ENCODE measurements around the gene RETREG3. TPM values are rescaled to one million over a fixed set of nuclear protein-coding genes. Genes with fewer than 3 reads are reported as not detected.

Gene RETREG3
- total and polyA plus RNA-seq, 9 of the 15 experiments (the other 6 are each of a cell fraction or from before 2014, with no cell fraction given) = 4.1 to 39.0 (median 16.9) TPM

GRCh38 chr17:42657824-42658588 is 48.8 kb upstream of the RETREG3 start:
- no peak overlapping the region for H3K27ac ChIP-seq (ENCODE audit: extremely low read depth, low read depth, low read length)
- H3K4me2 ChIP-seq (ENCODE audit: insufficient read depth, low read length) = no peak overlapping the region
- no peak overlapping the region for H3K9ac ChIP-seq (ENCODE audit: insufficient read depth in 1 of 2, low read depth in 2 of 2, low read length in 2 of 2)
- H4K20me1 ChIP-seq (replicated peaks; ENCODE audit: control insufficient read depth, insufficient read depth, low read length) = no peaks in the 10 kb centered on the region
- 77% methylated on average over 9 of the region's 9 CpGs for WGBS (ENCODE audit: insufficient coverage, low coverage, missing lambda C conversion rate)
- peaks cover 27 to 29% of the 10 kb centered on the region in 2 experiments for H3K4me1 ChIP-seq (replicated peaks in 1 of 2; ENCODE audit: control insufficient read depth in 2 of 2, insufficient read depth in 2 of 2, low read length in 2 of 2)
- H3K9me3 ChIP-seq (replicated peaks; ENCODE audit: control insufficient read depth, insufficient read depth, low read depth, low read length) = no peaks in the 10 kb centered on the region
- BruUV-seq (replicated peaks) = no TSS peak
- H2AFZ ChIP-seq (ENCODE audit: low read depth, low read length) = no peak overlapping the region
- H3K4me3 ChIP-seq = no peak overlapping the region
- H3K27me3 ChIP-seq (ENCODE audit: control insufficient read depth in 2 of 2, insufficient read depth in 2 of 2, low read length in 2 of 2) = no peaks in the 10 kb centered on the region
- FAIRE-seq (no peak), DNase-seq (ENCODE audit: extremely low read depth in 1 of 4, low spot score in 3 of 4) (no peak), ATAC-seq (no peak)
- POLR2A ChIA-PET = interaction anchor here (0.6 to 1.0 kb wide), 3 partner anchors 12 to 81 kb away, joined by 3 to 4 read pairs (median 3); no protein-coding TSS in a partner anchor
- no peaks in the 10 kb centered on the region for H3K36me3 ChIP-seq (ENCODE audit: control insufficient read depth, insufficient read depth, low read length)
- in situ Hi-C loops (cut with MboI) = no loop called here
- H3K79me2 ChIP-seq (ENCODE audit: control insufficient read depth, insufficient read depth, low read length) = no peaks in the 10 kb centered on the region
- H3K9me1 ChIP-seq (ENCODE audit: control insufficient read depth, insufficient read depth, low read length) = no peaks in the 10 kb centered on the region
- intact Hi-C loops (cut with micrococcal nuclease) = no loop called here
- CTCF ChIA-PET (ENCODE audit: low intra/inter-chr PET ratio) = no interaction called here
- no peak for TF ChIP-seq CSDE1 (IDR thresholded peaks at IDR 0.05)
- TF ChIP-seq SIN3B (IDR thresholded peaks at IDR 0.05; ENCODE audit: low read depth) = no peak
- no peak for TF ChIP-seq ZNF23 (CRISPR knock-in tag; IDR thresholded peaks at IDR 0.05)
- TF ChIP-seq JUNB (CRISPR knock-in tag; conservative IDR thresholded peaks at IDR 0.05) = no peak
- no peak for TF ChIP-seq RBM39 (optimal IDR thresholded peaks at IDR 0.05; ENCODE audit: low read depth, low read length)
- TF ChIP-seq ZNF407 (IDR thresholded peaks at IDR 0.05; ENCODE audit: low read depth) = no peak
- no peak for TF ChIP-seq NFRKB (IDR thresholded peaks at IDR 0.05; ENCODE audit: low read depth)
- no peak for TF ChIP-seq ZNF140 (CRISPR knock-in tag; IDR thresholded peaks at IDR 0.05)
- TF ChIP-seq KLF10 (CRISPR knock-in tag; IDR thresholded peaks at IDR 0.05) = no peak
- TF ChIP-seq ASH1L (IDR thresholded peaks at IDR 0.05; ENCODE audit: borderline replicate concordance, low read depth, partially characterized antibody) = no peak
- TF ChIP-seq GTF2A2 (tag; IDR thresholded peaks at IDR 0.05) = no peak
- TF ChIP-seq GABPA (tag; conservative IDR thresholded peaks at IDR 0.05; ENCODE audit: low read depth) = no peak
- no peak for TF ChIP-seq ILK (tag; IDR thresholded peaks at IDR 0.05; ENCODE audit: borderline replicate concordance, low read depth)
- no peak for TF ChIP-seq ZSCAN29 (IDR thresholded peaks at IDR 0.05)
- TF ChIP-seq POLR2H (tag; IDR thresholded peaks at IDR 0.05; ENCODE audit: low read depth) = no peak
- TF ChIP-seq FOXA3 (CRISPR knock-in tag; conservative IDR thresholded peaks at IDR 0.05 in 1 of 2, IDR thresholded peaks at IDR 0.05 in 1 of 2) = no peak
